ENCODE data around the gene TNS4. TPM values are rescaled to one million over a fixed set of nuclear protein-coding genes. Genes with fewer than 3 reads are reported as not detected.

Gene TNS4
- total and polyA plus RNA-seq, 2 of the 4 experiments (the other 2 are of a cell fraction), result not detected

DNA sequence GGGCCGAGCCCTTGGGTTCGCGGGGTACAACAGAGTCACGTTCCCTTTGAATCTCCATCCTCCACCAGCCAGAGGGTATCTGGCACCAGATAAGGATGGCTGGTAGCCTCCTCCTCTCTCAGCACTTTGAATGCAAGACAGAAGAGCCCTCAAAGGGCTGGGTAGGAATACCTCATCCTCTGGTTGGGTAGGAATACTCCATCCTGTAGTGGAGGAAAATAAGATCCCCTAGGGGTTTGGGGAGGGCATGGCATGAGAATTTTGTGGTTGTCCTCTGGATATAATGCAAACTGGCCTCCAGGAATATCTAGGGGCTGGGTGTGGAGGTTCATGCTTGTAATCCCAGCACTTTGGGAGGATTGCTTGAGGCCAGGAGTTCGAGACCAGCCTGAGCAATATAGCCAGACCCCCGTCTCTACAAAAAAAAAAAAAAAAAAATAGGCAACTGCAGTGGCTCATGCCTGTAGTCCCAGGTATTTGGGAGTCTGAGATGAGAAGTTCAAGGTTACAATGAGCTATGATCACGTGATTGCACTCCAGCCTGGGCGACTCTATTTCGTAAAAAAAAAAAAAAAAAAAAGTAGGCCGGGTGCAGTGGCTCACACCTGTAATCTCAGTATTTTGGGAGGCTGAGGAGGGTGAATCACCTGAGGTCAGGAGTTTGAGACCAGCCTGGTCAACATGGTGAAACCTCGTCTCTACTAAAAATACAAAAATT, 55.5 kb downstream of the TNS4 start:
- Histone ChIP-seq H2AFZ (replicated peaks; ENCODE audit: low read length, poor library complexity) (no peak overlapping the region), H3K79me1 (ENCODE audit: low read depth in 1 of 2, low read length in 2 of 2) (peaks cover 25 to 71% of the 10 kb centered on the region in 2 experiments), H4K5ac (ENCODE audit: low read depth, low read length) (no peak overlapping the region), H4K8ac (ENCODE audit: low read depth in 2 of 2, low read length in 2 of 2) (peak overlapping the region in 1 of 2 experiments; percentile 95; a peak in 2 of 4 replicates), H3K4me3 (ENCODE audit: insufficient read depth, low read depth, low read length) (peak overlapping the region; percentile 98), H4K20me1 (ENCODE audit: insufficient read depth, low read length) (peaks cover 69% of the 10 kb centered on the region), H3K4me2 (ENCODE audit: low read depth, low read length) (peak overlapping the region; percentile 87), H4K91ac (ENCODE audit: insufficient read depth, low read depth, low read length) (peak overlapping the region; percentile 72; the same call in 1 of the 2 replicates), H2BK20ac (ENCODE audit: low read depth, low read length) (no peak overlapping the region), H3K18ac (ENCODE audit: low read depth, low read length) (peak overlapping the region; percentile 51; the same call in 1 of the 2 replicates), H3K9ac (ENCODE audit: low read depth, low read length) (peak overlapping the region; percentile 98), H3K56ac (ENCODE audit: extremely low read depth, insufficient read depth, low read length) (peak overlapping the region; percentile 96), H3K27me3 (ENCODE audit: control insufficient read depth, insufficient read depth, low read length) (no peaks in the 10 kb centered on the region), H3K23ac (ENCODE audit: low read depth, low read length) (peak overlapping the region; percentile 84; the same call in 1 of the 2 replicates), H3K14ac (replicated peaks; ENCODE audit: low read depth, low read length) (peak overlapping the region; percentile 92), H2BK5ac (ENCODE audit: low read depth, low read length, poor library complexity, severe bottlenecking) (peak overlapping the region; percentile 76), H2AK5ac (ENCODE audit: low read depth, low read length) (peak overlapping the region; percentile 81), H2AK9ac (replicated peaks; ENCODE audit: low read depth, low read length, poor library complexity) (peak overlapping the region; percentile 77), H3K27ac (ENCODE audit: insufficient read depth, low read length) (peak overlapping the region; percentile 65), H3K4ac (ENCODE audit: low read depth, low read length) (peak overlapping the region; percentile 86), H3K9me3 (ENCODE audit: control insufficient read depth, insufficient read depth, low read length) (no peaks in the 10 kb centered on the region), H3K9me1 (ENCODE audit: insufficient read depth, low read length) (peaks cover 32% of the 10 kb centered on the region), H3K36me3 (ENCODE audit: control insufficient read depth, insufficient read depth, low read length) (peaks cover 41% of the 10 kb centered on the region), H3K4me1 (ENCODE audit: control insufficient read depth, insufficient read depth, low read length) (peaks cover 36% of the 10 kb centered on the region), H2BK120ac (ENCODE audit: low read depth, low read length) (no peak overlapping the region), H2BK15ac (ENCODE audit: low read depth, low read length) (no peak overlapping the region)
- intact Hi-C loops (cut with micrococcal nuclease) (no loop called here), in situ Hi-C loops (cut with MboI; ENCODE audit: low sequenced_read_pairs) (no loop called here), dilution Hi-C loops (cut with HindIII; ENCODE audit: low sequenced_read_pairs, unreplicated experiment) (no loop called here)
- ChIA-PET CTCF (interaction anchor here (0.7 to 1.2 kb wide), 2 partner anchors 30 to 501 kb away, joined by 6 read pairs; no protein-coding TSS in a partner anchor), POLR2A (ENCODE audit: unreplicated experiment) (interaction anchor here (0.6 kb wide), 6 partner anchors 23 to 93 kb away, joined by 3 to 13 read pairs (median 4); no protein-coding TSS in a partner anchor)
- WGBS, 2 experiments (ENCODE audit: extremely low coverage in 2 of 2, insufficient read length in 1 of 2), result no CpG with 5 or more reads among the region's 11 CpGs
- no TSS peak for BruUV-seq (replicated peaks)
- peak; percentile 27 for DNase-seq
- ATAC-seq (ENCODE audit: low read depth), result no peak
- TF ChIP-seq, protein P1, sequence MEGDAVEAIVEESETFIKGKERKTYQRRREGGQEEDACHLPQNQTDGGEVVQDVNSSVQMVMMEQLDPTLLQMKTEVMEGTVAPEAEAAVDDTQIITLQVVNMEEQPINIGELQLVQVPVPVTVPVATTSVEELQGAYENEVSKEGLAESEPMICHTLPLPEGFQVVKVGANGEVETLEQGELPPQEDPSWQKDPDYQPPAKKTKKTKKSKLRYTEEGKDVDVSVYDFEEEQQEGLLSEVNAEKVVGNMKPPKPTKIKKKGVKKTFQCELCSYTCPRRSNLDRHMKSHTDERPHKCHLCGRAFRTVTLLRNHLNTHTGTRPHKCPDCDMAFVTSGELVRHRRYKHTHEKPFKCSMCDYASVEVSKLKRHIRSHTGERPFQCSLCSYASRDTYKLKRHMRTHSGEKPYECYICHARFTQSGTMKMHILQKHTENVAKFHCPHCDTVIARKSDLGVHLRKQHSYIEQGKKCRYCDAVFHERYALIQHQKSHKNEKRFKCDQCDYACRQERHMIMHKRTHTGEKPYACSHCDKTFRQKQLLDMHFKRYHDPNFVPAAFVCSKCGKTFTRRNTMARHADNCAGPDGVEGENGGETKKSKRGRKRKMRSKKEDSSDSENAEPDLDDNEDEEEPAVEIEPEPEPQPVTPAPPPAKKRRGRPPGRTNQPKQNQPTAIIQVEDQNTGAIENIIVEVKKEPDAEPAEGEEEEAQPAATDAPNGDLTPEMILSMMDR (conservative IDR thresholded peaks at IDR 0.05; ENCODE audit: low read depth, low read length), result 0 out of 2 replicates have a peak, but pooled peaks have one; percentile 11
- no peak for TF ChIP-seq POLR2A (IDR thresholded peaks at IDR 0.05; ENCODE audit: low read depth, low read length)
